NCI-H187 (cell line): Measurements from ENCODE around the gene GRHL1.

Experiments
- DNase-seq, 2 experiments: peaks; one replicate each; lab custom pipeline; 2025; lab: John Stamatoyannopoulos, UW

GRHL1 gene

GRCh38 chr2:9994462-9994861, 43.0 kb downstream of the GRHL1 start:
- no peak for DNase-seq

GRCh38 chr2:9995059-9995458, 43.6 kb downstream of the GRHL1 start:
- DNase-seq, result no peak

- no peak for DNase-seq
Observed at GRCh38 chr2:9996321-9996720, 44.8 kb downstream of the GRHL1 start.

GRCh38 chr2:9997936-9998335, 46.4 kb downstream of the GRHL1 start:
- DNase-seq, result no peak

GRCh38 chr2:9998916-9999654, 47.6 kb downstream of the GRHL1 start:
- no peak for DNase-seq

- DNase-seq, result no peak
Observed at GRCh38 chr2:9999693-10000092, 48.2 kb downstream of the GRHL1 start.

GRCh38 chr2:10000541-10000940, 49.0 kb downstream of the GRHL1 start:
- no peak for DNase-seq

GRCh38 chr2:10001586-10001985, 50.1 kb downstream of the GRHL1 start:
- DNase-seq, result no peak

GRCh38 chr2:10002109-10002508, 50.6 kb downstream of the GRHL1 start:
- no peak for DNase-seq

GRCh38 chr2:10002681-10003080, 51.2 kb downstream of the GRHL1 start:
- DNase-seq, result no peak

- no peak for DNase-seq
Observed at GRCh38 chr2:10003206-10004125, 52.0 kb downstream of the GRHL1 start.

GRCh38 chr2:10004401-10004800, 52.9 kb downstream of the GRHL1 start:
- no peak for DNase-seq

GRCh38 chr2:10004836-10005235, 53.3 kb downstream of the GRHL1 start:
- no peak for DNase-seq

- no peak for DNase-seq
Observed at GRCh38 chr2:10005461-10006235, 54.2 kb downstream of the GRHL1 start.

- DNase-seq, result no peak
Observed at GRCh38 chr2:10006236-10007161, 55.0 kb downstream of the GRHL1 start.

GRCh38 chr2:10007435-10007834, 55.9 kb downstream of the GRHL1 start:
- DNase-seq, result no peak

GRCh38 chr2:10007921-10008808, 56.7 kb downstream of the GRHL1 start:
- DNase-seq, result no peak

GRCh38 chr2:10008809-10009176, 57.3 kb downstream of the GRHL1 start:
- DNase-seq, result no peak

- no peak for DNase-seq
Observed at GRCh38 chr2:10009271-10009810, 57.8 kb downstream of the GRHL1 start.
